HG02759 (cell line): ENCODE data around the gene PTTG1IP.
A peak's percentile ranks its signal among the peaks of the same experiment; 100 is the strongest.

Source experiments
- ATAC-seq: cut with Tn5 transposase; IDR thresholded peaks from one replicate; pipeline ENCODE4 v1.9.1; 2021; ENCODE audit warnings: mild to moderate bottlenecking, moderate library complexity; ENCODE audit not compliant: unreplicated experiment

Gene PTTG1IP

DNA sequence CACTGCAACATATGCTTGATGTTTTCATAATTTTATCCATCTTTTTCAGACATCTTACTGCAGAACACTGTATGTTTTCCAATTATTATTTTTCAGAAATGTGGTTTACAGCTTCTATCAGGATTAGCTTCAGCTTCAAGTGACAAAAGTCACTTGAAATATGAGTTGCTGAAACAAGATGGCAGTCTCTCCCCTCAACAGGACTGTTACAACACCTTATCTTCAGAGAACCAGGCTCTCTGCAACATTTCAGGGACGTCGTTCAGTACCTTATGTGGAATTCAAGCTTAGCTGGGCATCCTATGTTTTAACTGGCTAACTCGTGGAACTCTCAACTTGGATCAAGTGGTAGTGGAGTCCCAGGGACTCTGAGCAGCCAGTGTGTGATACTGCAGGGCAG, 69.8 kb downstream of the PTTG1IP start:
- ATAC-seq, result no peak

GRCh38 chr21:44802396-44803153, 70.9 kb downstream of the PTTG1IP start:
- ATAC-seq, result no peak

DNA sequence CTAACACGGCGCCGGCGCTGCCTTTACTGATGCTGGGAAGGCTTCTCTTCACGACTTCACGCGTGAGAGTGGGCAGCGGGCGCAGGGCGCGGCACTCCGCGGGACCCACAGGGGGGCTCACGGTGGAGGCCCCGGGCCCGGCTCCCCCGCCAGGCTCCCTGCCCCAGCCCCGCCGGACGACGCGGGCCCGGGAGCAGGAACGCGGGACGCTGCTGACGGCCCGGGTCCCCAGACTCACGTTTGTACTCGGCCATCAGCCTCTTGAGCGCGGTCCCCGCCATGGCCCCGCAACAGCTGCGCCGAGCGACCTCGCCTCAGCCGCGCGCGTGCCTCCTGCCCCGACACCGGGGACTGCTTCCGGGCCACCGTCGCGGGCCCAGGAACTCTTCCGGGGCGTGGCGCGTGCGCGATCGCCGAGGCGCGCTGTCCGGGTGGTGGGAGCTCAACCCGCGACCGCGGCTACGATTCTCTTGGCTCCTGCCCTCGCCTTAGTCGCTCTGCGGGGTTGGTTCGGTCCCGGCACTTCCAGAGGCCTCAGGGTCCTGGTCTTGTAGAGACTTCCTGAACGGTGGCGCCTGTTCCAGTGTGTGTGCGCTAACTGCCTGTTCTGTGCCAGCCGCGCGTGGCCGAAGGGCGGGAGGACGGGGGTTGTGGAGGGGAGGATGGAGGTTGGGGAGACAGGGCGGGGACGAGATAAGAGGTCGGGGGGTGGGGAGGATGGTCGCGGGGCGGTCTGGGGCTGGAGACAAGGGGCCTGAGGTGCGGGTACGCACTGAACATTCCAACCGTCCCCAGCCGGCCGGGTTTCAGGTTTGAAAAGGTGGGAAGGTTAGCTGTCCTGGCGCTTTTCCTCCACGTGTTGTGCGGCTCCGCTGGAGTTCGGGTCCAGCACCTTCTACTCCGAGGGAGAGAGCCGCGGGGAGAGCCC, 71.8 kb downstream of the PTTG1IP start, which contains the start of gene UBE2G2:
TSS of gene UBE2G2 (minus strand) at position 353 of the 928 bp plus-strand sequence. CDS start at position 281, 72 bp downstream.
- peak; percentile 92 for ATAC-seq

- ATAC-seq, result peak; percentile 39
Measured at GRCh38 chr21:44800971-44801467, 72.5 kb downstream of the PTTG1IP start.

GRCh38 chr21:44800103-44800502, 73.4 kb downstream of the PTTG1IP start:
- ATAC-seq, result no peak

- ATAC-seq, result no peak
Measured at GRCh38 chr21:44799646-44800045, 73.8 kb downstream of the PTTG1IP start.
